SJSA1 (cell line): Measurements from ENCODE around the gene GON4L. TPM values are rescaled to one million over a fixed set of nuclear protein-coding genes. Genes with fewer than 3 reads are reported as not detected.
A peak's percentile ranks its signal among the peaks of the same experiment; 100 is the strongest.
"Not testable (repeated sequence)": the region's sequence is repeated elsewhere in the genome, so short reads cannot be mapped to it uniquely, and the experiment has no call there.

Experiments used
- DNase-seq, 2 experiments: peaks; one replicate each; pipeline ENCODE4 v3.0.0-alpha.2; 2015 to 2020; ENCODE audit warnings: low spot score in 2 of 2, low read depth in 1 of 2
- H3K27ac ChIP-seq: fragments of 250-450 bp; sonication (Bioruptor Pico); 2 replicates; pipeline ENCODE4 v1.5.1; 2020; ENCODE audit warnings: mild to moderate bottlenecking, moderate library complexity
- H3K27me3 ChIP-seq: fragments of 250-450 bp; sonication (Bioruptor Pico); replicated peaks from 2 replicates; pipeline ENCODE4 v1.5.1; 2020; ENCODE audit warnings: mild to moderate bottlenecking, moderate library complexity
- H3K36me3 ChIP-seq: fragments of 250-450 bp; sonication (Bioruptor Pico); 2 replicates; pipeline ENCODE4 v1.5.1; 2020; ENCODE audit warnings: mild to moderate bottlenecking
- H3K4me1 ChIP-seq: fragments of 250-450 bp; sonication (Bioruptor Pico); replicated peaks from 2 replicates; pipeline ENCODE4 v1.6.1; 2021; ENCODE audit warnings: mild to moderate bottlenecking
- H3K4me3 ChIP-seq: fragments of 250-450 bp; sonication (Bioruptor Pico); 2 replicates; pipeline ENCODE4 v1.5.1; 2020; ENCODE audit warnings: mild to moderate bottlenecking
- H3K9me3 ChIP-seq: fragments of 250-450 bp; sonication (Bioruptor Pico); replicated peaks from 2 replicates; pipeline ENCODE4 v1.5.1; 2020; ENCODE audit warnings: mild to moderate bottlenecking
- total RNA-seq: library from RNA; depleted of rRNA; stranded (reverse); fragments of >200 nt; shearing (Covaris generic); gene quantifications from 2 replicates; pipeline ENCODE4 v1.2.3, GENCODE V29; 2014

GON4L gene
- total RNA-seq, 1 experiment from 2014 or later = 22.7 TPM

DNA sequence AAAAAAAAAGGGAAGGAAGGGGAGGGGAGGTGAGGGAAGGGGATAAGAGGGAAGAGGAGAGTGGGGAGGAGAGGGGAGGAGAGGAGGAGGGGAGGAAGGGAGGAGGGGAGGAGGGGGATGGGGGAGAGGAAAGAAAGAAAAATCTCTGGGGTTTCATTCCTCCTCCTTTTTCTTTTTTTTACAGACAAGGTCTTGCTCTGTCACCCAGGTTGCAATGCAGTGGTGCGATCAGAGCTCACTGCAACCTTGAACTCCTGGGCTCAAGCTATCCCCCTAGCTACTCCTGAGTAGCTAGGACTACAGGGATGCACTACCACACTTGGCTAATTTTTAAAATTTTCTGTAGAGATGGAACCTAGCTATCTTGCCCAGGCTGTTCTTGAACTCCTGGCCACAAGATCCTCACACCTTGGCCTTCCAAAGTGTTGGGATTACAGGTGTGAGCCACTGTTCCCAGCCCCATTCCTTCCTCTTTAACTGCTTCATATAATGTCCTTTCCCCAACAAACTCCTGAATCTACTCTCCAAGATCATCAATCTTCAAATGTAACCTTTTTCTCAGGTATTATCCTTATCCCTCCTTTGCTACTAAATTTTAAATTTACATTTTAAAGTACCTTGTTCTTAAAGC, 23.2 kb downstream of the GON4L start:
- Histone ChIP-seq H3K4me1 (no peaks in the 10 kb centered on the region), H3K27ac (no peak overlapping the region), H3K36me3 (peaks cover 20% of the 10 kb centered on the region), H3K9me3 (no peaks in the 10 kb centered on the region; the same call in 1 of the 2 replicates), H3K27me3 (no peaks in the 10 kb centered on the region), H3K4me3 (no peak overlapping the region)
- DNase-seq = no peak

DNA sequence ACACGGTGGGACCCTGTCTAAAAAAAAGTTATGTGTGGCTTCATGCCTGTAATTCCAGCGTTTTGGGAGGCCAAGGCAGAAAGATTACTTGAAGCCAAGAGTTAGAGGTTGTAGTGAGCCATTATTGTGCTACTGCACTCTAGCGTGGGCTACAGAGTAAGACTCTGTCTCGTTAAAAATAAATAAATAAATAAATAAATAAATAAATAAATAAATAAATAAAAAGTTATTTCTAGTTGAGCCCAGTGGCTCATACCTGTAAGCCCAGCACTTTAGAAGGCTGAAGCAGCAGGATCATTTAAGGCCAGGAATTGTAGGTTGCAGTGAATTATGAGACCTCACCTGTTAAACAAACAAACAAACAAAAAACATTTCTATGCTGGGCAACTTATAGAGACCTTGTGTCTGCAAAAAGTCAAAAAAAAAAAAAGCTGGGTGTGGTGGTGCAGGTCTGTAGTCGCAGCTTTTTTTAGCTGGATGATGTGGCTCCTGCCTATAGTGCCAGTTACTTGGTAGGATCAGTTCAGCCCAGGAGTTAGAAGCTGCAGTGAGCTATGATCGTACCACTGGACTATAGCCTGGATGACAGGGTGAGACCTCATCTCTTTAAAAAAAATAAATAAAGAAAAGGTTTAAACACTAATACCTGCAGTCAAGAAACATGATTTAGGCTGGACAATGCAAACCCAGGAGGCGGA, 25.6 kb downstream of the GON4L start:
- H3K36me3 ChIP-seq = peaks cover 13% of the 10 kb centered on the region
- no peak for DNase-seq
- H3K27ac ChIP-seq = no peak overlapping the region
- H3K9me3 ChIP-seq = no peaks in the 10 kb centered on the region; the same call in 1 of the 2 replicates
- no peak overlapping the region for H3K4me3 ChIP-seq
- no peaks in the 10 kb centered on the region for H3K4me1 ChIP-seq
- no peaks in the 10 kb centered on the region for H3K27me3 ChIP-seq

DNA sequence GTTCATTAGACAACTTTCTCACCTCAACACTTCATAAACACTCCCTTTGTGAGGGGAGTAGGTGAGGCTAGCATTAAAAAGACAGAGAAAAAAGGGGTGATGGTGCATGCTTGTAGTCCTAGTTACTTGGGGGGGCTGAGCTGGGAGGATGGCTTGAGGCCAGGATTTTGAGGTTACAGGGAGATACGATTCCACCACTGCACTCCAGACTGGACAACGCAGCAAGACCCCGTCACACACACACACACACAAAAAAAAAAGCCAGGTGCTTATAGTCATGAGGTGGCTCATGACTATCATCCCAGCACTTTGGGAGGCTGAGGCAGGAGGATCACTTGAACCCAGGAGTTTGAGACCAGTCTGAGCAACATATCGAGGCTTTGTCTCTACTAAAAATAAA, 29.6 kb downstream of the GON4L start:
- no peak for DNase-seq
- no peak overlapping the region for H3K27ac ChIP-seq

DNA sequence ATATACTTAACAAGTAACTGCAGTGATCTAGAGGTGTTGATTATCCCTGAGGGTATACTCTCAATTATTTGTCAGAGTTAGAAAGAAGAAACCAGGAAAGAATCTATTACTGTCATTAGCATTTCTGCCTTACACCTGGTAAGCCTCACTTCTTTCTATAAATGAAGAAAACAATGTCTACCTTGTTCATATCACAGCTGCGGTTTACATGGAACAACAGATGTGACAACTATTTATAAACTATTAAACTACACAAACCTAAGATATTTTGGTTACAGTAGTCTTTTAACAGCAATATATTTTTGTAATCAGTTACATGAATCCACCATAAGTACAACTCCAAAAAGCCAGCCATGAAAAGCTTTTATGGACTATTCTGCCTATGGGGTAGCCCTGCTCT, 40.7 kb downstream of the GON4L start:
- no peaks in the 10 kb centered on the region for H3K27me3 ChIP-seq
- no peak for DNase-seq
- H3K4me1 ChIP-seq = no peaks in the 10 kb centered on the region
- no peaks in the 10 kb centered on the region for H3K9me3 ChIP-seq
- no peak overlapping the region for H3K27ac ChIP-seq
- peaks cover 84% of the 10 kb centered on the region for H3K36me3 ChIP-seq
- H3K4me3 ChIP-seq = no peak overlapping the region

More for the DNA sequence above, 29.6 kb downstream of the GON4L start:
- H3K36me3 ChIP-seq = peaks cover 35% of the 10 kb centered on the region
- no peaks in the 10 kb centered on the region; the same call in 1 of the 2 replicates for H3K9me3 ChIP-seq
- no peaks in the 10 kb centered on the region for H3K27me3 ChIP-seq
- no peaks in the 10 kb centered on the region for H3K4me1 ChIP-seq
- H3K4me3 ChIP-seq = no peak overlapping the region

DNA sequence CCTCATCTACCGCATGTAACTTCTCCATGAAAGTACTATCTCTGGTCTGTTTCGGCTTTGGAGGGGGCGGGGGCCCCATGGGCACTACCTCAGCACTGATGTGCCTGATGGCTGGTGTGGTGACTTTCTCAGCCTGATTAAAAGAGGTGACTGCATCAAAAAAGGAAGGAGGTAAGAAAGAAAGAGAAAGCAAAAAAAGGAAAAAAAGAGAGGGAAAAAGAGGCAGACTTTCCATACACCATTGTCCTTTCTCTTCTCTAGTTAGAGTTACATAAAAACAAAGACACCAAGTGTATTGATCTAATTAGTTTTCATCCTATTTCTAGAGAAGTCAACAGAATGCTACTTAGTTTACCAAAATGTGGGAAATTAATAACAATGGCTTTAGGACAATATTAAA, 43.3 kb downstream of the GON4L start:
- Histone ChIP-seq H3K4me1 (no peaks in the 10 kb centered on the region), H3K27me3 (no peaks in the 10 kb centered on the region), H3K4me3 (no peak overlapping the region), H3K36me3 (peaks cover 77% of the 10 kb centered on the region), H3K27ac (no peak overlapping the region), H3K9me3 (no peaks in the 10 kb centered on the region)
- DNase-seq = no peak

DNA sequence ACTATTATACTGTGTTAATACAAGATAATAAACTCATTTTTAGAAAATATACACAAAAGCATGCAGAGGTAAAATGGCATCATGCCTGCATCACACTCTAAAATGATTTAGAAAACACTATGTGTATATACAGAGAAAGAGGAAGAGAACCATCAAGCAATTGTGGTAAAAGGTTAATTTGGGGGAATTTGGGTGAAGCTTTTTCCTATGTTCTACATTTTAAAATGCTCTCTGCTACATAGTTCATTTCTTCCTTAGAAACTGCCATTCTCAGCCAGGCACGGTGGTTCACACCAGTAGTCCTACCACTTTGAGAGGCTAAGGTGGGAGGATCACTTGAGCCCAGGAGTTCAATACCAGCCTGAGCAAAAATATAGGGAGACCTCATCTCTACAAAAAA, 44.1 kb downstream of the GON4L start:
- H3K27me3 ChIP-seq = no peaks in the 10 kb centered on the region
- H3K36me3 ChIP-seq = peaks cover 76% of the 10 kb centered on the region
- no peaks in the 10 kb centered on the region for H3K4me1 ChIP-seq
- H3K4me3 ChIP-seq = no peak overlapping the region
- no peak overlapping the region for H3K27ac ChIP-seq
- no peak for DNase-seq
- H3K9me3 ChIP-seq = no peaks in the 10 kb centered on the region

DNA sequence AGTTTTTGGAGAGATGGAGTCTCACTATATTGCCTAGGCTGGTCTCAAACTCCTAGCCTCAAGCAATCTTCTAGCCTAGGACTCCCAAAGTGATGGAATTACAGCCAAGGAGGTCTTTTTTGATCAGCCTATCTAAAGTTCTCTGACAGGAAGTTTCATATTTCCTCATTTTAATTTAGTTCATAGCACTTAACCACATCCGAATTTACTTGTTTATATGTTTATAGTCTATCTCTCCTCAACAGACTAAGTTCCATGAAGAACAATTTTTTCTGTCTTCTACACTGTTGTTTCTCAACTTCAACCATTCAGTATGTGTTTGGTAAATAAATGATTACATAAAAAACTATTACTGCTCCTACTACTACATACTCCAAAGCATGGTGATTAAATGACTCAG, 47.9 kb downstream of the GON4L start:
- H3K27me3 ChIP-seq = no peaks in the 10 kb centered on the region
- no peak for DNase-seq

DNA sequence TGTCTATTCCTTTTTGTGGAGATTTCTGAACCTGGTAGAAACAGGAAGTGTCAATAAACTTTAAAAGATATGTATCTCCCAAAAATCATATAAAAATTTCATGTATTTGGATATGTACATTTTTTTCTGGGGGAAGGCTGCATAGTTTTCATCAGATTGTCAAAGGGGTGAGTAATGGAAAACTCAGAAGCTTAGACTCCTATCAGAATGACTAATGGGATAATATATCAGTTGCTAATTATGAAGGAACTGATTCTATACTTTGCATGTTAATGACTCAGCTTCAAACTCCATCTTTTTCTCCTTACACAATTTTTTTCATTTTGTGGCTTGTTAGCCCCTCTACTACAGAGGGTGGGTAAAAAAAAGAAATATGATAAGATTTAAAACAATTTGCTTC, 55.9 kb downstream of the GON4L start:
- H3K27ac ChIP-seq = no peak overlapping the region
- peaks cover 34% of the 10 kb centered on the region for H3K36me3 ChIP-seq
- no peaks in the 10 kb centered on the region for H3K4me1 ChIP-seq
- no peaks in the 10 kb centered on the region for H3K9me3 ChIP-seq
- H3K27me3 ChIP-seq = no peaks in the 10 kb centered on the region
- no peak for DNase-seq
- no peak overlapping the region for H3K4me3 ChIP-seq

More for the DNA sequence above, 47.9 kb downstream of the GON4L start:
- Histone ChIP-seq H3K4me3 (no peak overlapping the region), H3K36me3 (peaks cover 56% of the 10 kb centered on the region), H3K27ac (no peak overlapping the region), H3K9me3 (no peaks in the 10 kb centered on the region), H3K4me1 (no peaks in the 10 kb centered on the region)

DNA sequence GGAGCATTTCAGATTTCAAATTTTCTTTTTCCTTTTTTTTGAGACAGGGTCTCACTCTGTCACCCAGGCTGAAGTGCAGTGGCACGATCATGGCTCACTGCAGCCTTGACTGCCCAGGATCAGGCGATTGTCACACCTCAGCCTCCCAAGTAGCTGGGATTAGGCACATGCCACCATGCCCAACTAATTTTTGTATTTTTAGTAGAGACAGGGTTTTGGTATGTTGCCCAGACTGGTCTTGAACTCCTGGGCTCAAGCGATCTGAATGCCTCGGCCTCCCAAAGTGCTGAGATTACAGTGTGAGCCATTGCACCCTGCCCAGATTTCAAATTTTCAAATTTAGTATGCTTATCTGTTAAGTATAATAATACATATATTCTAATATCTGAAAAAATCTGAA, 61.4 kb downstream of the GON4L start:
- not testable (repeated sequence) for H3K27me3 ChIP-seq, H3K4me1 ChIP-seq, H3K27ac ChIP-seq, H3K4me3 ChIP-seq, DNase-seq, H3K9me3 ChIP-seq
- H3K36me3 ChIP-seq = peaks cover 49% of the 10 kb centered on the region

DNA sequence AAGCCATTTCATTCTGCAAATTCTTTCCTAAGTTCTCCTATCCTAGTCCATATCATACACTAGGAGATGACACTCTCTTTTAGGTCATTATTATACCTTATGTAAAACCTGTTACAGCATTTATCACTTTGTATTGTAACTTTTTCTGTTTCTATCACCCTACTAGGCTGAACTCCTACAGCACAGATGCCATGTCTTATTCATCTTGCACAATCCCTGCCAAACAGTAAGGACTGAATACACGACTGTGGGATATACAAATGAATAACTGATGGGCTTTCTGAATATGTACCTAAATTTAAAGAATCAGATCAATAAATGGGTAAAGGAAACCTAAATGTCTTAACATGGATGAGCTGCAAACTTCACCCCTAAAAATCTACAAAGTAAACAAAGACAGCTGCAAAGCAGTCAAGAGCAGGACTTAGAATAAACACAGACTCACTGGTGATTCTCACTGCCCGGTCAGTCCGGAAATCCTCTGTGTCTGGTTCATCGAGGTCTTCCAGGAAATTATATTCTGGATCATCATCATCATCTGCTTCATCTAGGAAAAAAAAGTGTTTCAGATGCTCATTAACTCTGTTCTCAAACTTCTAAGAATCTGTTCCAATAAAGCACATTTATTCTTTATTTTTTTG, 62.3 kb downstream of the GON4L start:
- Histone ChIP-seq H3K27ac (no peak overlapping the region), H3K4me1 (peaks cover 5% of the 10 kb centered on the region), H3K36me3 (peaks cover 55% of the 10 kb centered on the region), H3K4me3 (no peak overlapping the region), H3K9me3 (no peaks in the 10 kb centered on the region), H3K27me3 (no peaks in the 10 kb centered on the region)
- no peak for DNase-seq

DNA sequence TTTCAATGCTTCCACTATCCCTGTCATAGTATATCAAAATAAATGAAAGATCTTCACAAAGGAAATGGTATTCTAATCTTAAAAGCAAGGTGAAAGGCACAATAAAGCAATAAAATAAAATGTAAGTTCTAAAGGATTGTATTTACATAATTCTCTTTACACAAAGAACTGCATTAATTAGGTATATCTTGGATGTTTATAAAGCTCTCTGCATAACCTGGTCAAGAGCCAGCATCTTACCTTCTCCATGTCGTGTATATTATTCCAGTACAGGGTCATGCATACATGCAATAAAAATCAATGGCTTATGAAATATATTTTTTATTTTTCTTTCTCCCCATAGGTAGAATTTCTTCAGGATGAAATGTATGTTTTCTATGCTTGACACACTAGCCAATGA, 63.8 kb downstream of the GON4L start:
- Histone ChIP-seq H3K9me3 (no peaks in the 10 kb centered on the region), H3K27ac (no peak overlapping the region), H3K4me3 (no peak overlapping the region), H3K27me3 (no peaks in the 10 kb centered on the region), H3K36me3 (peaks cover 50% of the 10 kb centered on the region), H3K4me1 (peaks cover 5% of the 10 kb centered on the region)
- DNase-seq = no peak

DNA sequence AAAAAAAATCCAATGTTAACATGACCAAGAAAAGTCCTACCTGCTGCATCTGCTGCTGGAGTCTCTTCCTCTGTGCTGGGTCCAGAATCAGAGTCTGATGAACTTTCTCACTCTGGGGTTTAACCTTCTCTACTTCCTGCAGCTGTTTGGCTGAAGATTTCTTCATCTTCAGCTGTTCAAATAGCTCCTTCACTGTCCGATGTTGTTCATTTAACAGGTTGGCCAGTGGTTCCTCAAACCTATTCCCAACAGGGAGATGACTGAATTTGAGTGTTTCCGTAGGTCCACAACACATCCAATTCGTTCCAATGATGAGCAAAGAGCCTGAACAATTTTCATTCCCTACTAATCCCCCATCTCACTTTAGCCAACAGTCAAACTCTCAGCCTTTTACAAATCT, 79.4 kb downstream of the GON4L start:
- H3K27ac ChIP-seq = no peak overlapping the region
- H3K4me1 ChIP-seq = peaks cover 12% of the 10 kb centered on the region; the same call in 1 of the 2 replicates
- no peak for DNase-seq
- H3K27me3 ChIP-seq = no peaks in the 10 kb centered on the region
- H3K36me3 ChIP-seq = peaks cover 58% of the 10 kb centered on the region
- H3K9me3 ChIP-seq = no peaks in the 10 kb centered on the region
- H3K4me3 ChIP-seq = no peak overlapping the region

DNA sequence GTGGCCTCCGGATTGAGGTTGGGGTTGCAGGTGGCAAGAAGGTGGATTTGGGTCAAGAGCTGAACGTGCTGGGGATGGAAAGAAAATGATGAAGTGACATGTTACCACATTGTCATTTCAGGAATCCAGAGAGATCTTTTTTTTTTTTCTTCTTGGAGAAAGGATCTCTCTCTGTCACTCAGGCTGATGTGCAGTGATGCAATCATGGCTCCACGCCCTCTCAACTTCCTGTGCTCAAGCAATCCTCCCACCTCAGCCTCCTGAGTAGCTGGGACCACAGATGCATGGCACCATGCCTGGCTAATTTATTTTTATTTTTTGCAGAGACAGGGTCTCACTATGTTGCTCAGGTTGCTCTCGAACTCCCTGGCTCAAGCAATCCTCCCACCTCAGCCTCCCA, 80.6 kb downstream of the GON4L start:
- Histone ChIP-seq H3K36me3 (peaks cover 61% of the 10 kb centered on the region), H3K9me3 (no peaks in the 10 kb centered on the region), H3K27ac (no peak overlapping the region), H3K4me1 (peaks cover 12% of the 10 kb centered on the region; the same call in 1 of the 2 replicates), H3K27me3 (no peaks in the 10 kb centered on the region), H3K4me3 (no peak overlapping the region)
- DNase-seq = no peak

DNA sequence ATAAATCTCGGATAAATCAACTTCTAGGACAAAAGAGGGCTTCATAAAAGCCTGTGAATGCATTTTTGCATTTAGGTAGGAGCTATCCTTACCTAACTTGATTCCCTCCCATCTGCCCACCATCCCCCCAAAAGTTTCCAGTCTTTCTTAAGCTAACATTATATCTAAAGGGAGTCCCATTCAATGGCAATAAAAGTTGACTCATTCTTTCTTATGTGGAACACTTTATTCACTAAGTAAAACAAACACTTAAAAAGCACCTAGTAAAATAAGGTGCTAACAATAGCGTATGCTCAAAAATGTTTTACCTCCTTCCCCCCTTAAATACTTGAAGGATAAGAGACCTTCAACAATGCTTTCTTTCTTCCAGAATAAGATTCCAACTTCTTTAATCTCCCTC, 83.8 kb downstream of the GON4L start:
- H3K36me3 ChIP-seq = peaks cover 84% of the 10 kb centered on the region

More for the DNA sequence above, 83.8 kb downstream of the GON4L start:
- Histone ChIP-seq H3K4me1 (peaks cover 12% of the 10 kb centered on the region; the same call in 1 of the 2 replicates), H3K9me3 (no peaks in the 10 kb centered on the region), H3K27me3 (no peaks in the 10 kb centered on the region), H3K4me3 (no peak overlapping the region), H3K27ac (no peak overlapping the region)
- DNase-seq = peak in 1 of 2 experiments; percentile 47
